Natural killer cell treated with Interleukin-12 subunit alpha and Interleukin-12 subunit beta and Interleukin-15 and Interleukin-18, amount 100 ng/mL, for 72 hours (primary cell): ENCODE measurements around the gene EPHA10. TPM values are rescaled to one million over a fixed set of nuclear protein-coding genes. Genes with fewer than 3 reads are reported as not detected.
"Not testable (repeated sequence)": the region's sequence is repeated elsewhere in the genome, so short reads cannot be mapped to it uniquely, and the experiment has no call there.

Experiments used
- ATAC-seq, 2 donors: fragments of 150-1000 bp; cut with Tn5 transposase in 1 of 2; sonication (Bioruptor Pico), chemical (Tn5 transposase) in 1 of 2; 2 replicates each; pipeline ENCODE4 v1.10.0; 2021
- DNase-seq: peaks from one replicate; pipeline ENCODE4 v3.0.0; 2022; ENCODE audit warnings: low spot score
- H3K27ac Mint-ChIP-seq, 2 donors: 1 replicate in 1 of 2; 2 replicates in 1 of 2; pipeline ENCODE4 v1.8.0; 2022; ENCODE audit warnings: mixed read lengths in 2 of 2, mild to moderate bottlenecking in 1 of 2, moderate library complexity in 1 of 2
- H3K27me3 Mint-ChIP-seq, 2 donors: 1 replicate in 1 of 2; 2 replicates in 1 of 2; pipeline ENCODE4 v1.8.0; 2022; ENCODE audit warnings: mixed read lengths in 2 of 2
- H3K36me3 Mint-ChIP-seq: one replicate; pipeline ENCODE4 v1.8.0; 2022; ENCODE audit warnings: mixed read lengths
- H3K4me1 Mint-ChIP-seq, 2 donors: 1 replicate in 1 of 2; 2 replicates in 1 of 2; pipeline ENCODE4 v1.8.0; 2022; ENCODE audit warnings: low read depth in 2 of 2, mixed read lengths in 2 of 2, mild to moderate bottlenecking in 1 of 2
- H3K4me3 Mint-ChIP-seq: one replicate; pipeline ENCODE4 v1.8.0; 2022; ENCODE audit warnings: mixed read lengths
- H3K9me3 Mint-ChIP-seq: 2 replicates; pipeline ENCODE4 v1.8.0; 2022; ENCODE audit warnings: mixed read lengths
- total RNA-seq, 2 donors: library from RNA; stranded (reverse); gene quantifications; one replicate each; pipeline ENCODE4 v1.2.3, GENCODE V29; 2022

Gene EPHA10
- total RNA-seq, 2 donors from 2014 or later = not detected

DNA sequence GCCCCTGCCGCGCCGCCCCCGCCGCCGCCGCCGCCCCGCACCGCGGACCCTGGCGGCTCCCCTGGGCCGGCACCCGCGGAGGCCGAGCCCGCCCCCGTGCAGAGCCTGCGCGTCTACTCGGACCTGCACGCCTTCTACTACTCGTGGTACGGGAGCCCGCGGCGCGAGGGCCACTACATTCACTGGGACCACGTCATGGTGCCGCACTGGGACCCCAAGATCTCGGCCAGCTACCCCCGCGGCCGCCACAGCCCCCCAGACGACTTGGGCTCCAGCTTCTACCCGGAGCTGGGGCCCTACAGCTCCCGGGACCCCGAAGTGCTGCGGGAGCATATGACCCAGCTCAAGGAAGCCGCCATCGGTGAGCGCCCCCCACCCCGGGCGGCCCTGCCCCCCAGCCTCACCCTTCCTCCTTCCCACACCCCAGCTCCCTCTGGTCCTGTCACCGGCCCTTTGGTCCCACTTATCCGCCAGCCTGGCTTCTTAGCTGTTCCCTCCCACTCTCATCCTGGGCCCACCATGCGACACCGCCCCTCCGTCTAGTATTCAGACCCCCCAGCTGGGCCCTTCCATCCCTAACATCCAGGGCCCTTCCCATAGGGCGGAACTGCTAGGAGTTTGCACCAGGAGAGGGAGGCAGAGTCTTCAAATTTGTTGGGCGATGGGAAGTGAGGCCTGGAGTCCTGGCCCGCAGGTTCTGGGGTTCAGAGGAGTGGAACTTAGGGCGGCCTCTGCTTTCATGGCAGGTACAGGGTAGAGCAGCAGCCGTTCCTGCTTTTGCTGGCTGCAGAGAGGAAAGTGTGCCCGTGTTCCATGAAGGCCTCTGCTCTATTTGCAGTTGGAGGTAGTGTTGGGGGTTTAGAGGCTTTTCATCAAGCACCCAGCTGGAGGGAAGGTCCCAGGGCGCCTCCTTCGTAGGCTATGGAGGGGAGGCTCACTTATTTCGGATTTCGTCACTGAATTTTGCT is 29.7 kb upstream of the EPHA10 start:
- no peaks in the 10 kb centered on the region for H3K36me3 Mint-ChIP-seq
- peaks cover 10 to 18% of the 10 kb centered on the region in 2 donors for H3K27me3 Mint-ChIP-seq
- ATAC-seq = peak; percentile 48 to 60
- no peaks in the 10 kb centered on the region for H3K9me3 Mint-ChIP-seq
- no peak for DNase-seq
- H3K4me3 Mint-ChIP-seq = peak overlapping the region; percentile 81
- peaks cover 7 to 15% of the 10 kb centered on the region in 2 donors for H3K4me1 Mint-ChIP-seq
- no peak overlapping the region for H3K27ac Mint-ChIP-seq

- Mint-ChIP-seq H3K36me3 (no peaks in the 10 kb centered on the region), H3K27me3 (peaks cover 10 to 18% of the 10 kb centered on the region in 2 donors), H3K9me3 (no peaks in the 10 kb centered on the region), H3K4me3 (peak within 1 kb of the TSS; percentile 81), H3K4me1 (peaks cover 7 to 15% of the 10 kb centered on the region in 2 donors), H3K27ac (no peak within 1 kb of the TSS)
- ATAC-seq (peak; percentile 86 to 87), DNase-seq (peak; percentile 67)
Observed at GRCh38 chr1:37793773-37794371, 29.0 kb upstream of the EPHA10 start, which contains the start of gene MANEAL. Gene MANEAL (plus strand): TSS chr1:37793847. CDS start chr1:37794183, 336 bp downstream.

- H3K27ac Mint-ChIP-seq = no peak overlapping the region
- H3K9me3 Mint-ChIP-seq = no peaks in the 10 kb centered on the region
- H3K36me3 Mint-ChIP-seq = no peaks in the 10 kb centered on the region
- no peak for ATAC-seq
- peaks cover 7 to 15% of the 10 kb centered on the region in 2 donors for H3K4me1 Mint-ChIP-seq
- peak overlapping the region; percentile 3 for H3K4me3 Mint-ChIP-seq
- DNase-seq = no peak
- peaks cover 12 to 18% of the 10 kb centered on the region in 2 donors for H3K27me3 Mint-ChIP-seq
Observed at GRCh38 chr1:37792943-37793686, 28.2 kb upstream of the EPHA10 start.

GRCh38 chr1:37782491-37782890 is 17.6 kb upstream of the EPHA10 start:
- Mint-ChIP-seq H3K27ac (no peak overlapping the region), H3K36me3 (no peaks in the 10 kb centered on the region), H3K4me3 (no peak overlapping the region), H3K27me3 (peaks cover 16 to 25% of the 10 kb centered on the region in 2 donors), H3K4me1 (no peaks in the 10 kb centered on the region), H3K9me3 (no peaks in the 10 kb centered on the region)
- ATAC-seq (no peak), DNase-seq (no peak)

DNA sequence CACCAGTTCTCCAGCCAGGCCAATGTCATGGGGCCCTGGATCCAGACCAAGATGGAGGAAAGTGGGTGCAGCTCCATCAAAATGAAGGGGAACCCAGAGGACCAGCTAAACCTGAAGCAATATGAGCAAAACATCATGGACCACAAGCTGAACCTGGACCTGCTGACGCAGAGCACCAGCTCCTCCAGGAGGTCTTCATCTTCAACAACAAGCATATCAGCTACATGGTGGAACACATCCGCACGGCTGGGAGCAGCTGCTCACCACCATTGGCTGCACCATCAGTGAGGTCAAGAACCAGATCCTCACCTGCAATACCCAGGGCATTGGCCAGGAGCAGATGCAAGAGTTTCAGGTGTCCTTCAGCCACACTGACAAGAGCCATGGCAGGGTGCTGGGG is 13.7 kb upstream of the EPHA10 start:
- no peaks in the 10 kb centered on the region for H3K36me3 Mint-ChIP-seq
- peaks cover 11 to 21% of the 10 kb centered on the region in 2 donors for H3K27me3 Mint-ChIP-seq
- no peaks in the 10 kb centered on the region for H3K4me1 Mint-ChIP-seq
- ATAC-seq (no peak), DNase-seq (no peak)
- H3K27ac Mint-ChIP-seq = no peak overlapping the region
- H3K4me3 Mint-ChIP-seq = no peak overlapping the region
- no peaks in the 10 kb centered on the region for H3K9me3 Mint-ChIP-seq

DNA sequence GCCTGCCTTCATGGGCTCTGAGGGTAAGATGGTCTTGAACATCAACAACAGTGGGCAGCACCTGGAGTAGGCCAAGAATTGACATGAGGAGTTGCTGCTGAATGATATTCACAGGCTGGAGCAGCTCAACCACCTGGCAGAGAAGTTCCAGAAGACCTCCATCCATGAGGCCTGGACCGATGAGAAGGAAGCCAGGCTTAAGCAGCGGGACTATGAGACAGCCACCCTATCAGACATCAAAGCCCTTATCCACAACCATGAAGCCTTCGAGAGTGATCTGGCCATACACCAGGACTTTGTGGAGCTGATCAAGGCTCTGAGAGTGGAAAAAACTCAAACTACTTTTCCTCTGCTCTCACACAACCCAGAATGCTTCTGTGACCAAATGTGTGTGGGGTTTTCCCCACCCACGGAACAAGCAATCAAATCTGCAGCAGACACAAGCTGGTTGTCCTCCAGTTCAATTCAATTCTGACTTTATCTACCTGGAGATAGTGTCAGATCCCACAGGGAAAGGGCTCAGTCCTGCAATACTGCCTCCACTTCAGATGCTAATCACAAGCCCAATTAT is 12.1 kb upstream of the EPHA10 start:
- ATAC-seq (peak in 1 of 2 donors; percentile 36), DNase-seq (no peak)
- peaks cover 13 to 29% of the 10 kb centered on the region in 2 donors for H3K27me3 Mint-ChIP-seq
- no peak overlapping the region for H3K27ac Mint-ChIP-seq
- H3K9me3 Mint-ChIP-seq = no peaks in the 10 kb centered on the region
- no peaks in the 10 kb centered on the region for H3K4me1 Mint-ChIP-seq
- no peaks in the 10 kb centered on the region for H3K36me3 Mint-ChIP-seq
- H3K4me3 Mint-ChIP-seq = no peak overlapping the region

DNA sequence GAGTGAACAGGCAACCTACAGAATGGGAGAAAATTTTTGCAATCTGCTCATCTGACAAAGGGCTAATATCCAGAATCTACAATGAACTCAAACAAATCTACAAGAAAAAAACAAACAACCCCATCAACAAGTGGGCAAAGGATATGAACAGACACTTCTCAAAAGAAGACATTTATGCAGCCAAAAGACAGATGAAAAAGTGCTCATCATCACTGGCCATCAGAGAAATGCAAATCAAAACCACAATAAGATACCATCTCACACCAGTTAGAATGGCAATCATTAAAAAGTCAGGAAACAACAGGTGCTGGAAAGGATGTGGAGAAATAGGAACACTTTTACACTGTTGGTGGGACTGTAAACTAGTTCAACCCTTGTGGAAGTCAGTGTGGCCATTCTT is 6.5 kb upstream of the EPHA10 start:
- not testable (repeated sequence) for H3K9me3 Mint-ChIP-seq, H3K36me3 Mint-ChIP-seq, ATAC-seq, DNase-seq, H3K4me1 Mint-ChIP-seq, H3K4me3 Mint-ChIP-seq, H3K27ac Mint-ChIP-seq
- peaks cover 30 to 58% of the 10 kb centered on the region in 2 donors for H3K27me3 Mint-ChIP-seq

GRCh38 chr1:37767488-37767887 is 2.6 kb upstream of the EPHA10 start:
- H3K4me1 Mint-ChIP-seq = peaks cover 0 to 11% of the 10 kb centered on the region in 2 donors
- H3K27ac Mint-ChIP-seq = no peak overlapping the region
- H3K36me3 Mint-ChIP-seq = no peaks in the 10 kb centered on the region
- peaks cover 54 to 78% of the 10 kb centered on the region in 2 donors for H3K27me3 Mint-ChIP-seq
- H3K4me3 Mint-ChIP-seq = no peak overlapping the region
- ATAC-seq (no peak), DNase-seq (no peak)
- H3K9me3 Mint-ChIP-seq = peaks cover 4% of the 10 kb centered on the region

GRCh38 chr1:37765916-37766664 is 1.2 kb upstream of the EPHA10 start:
- DNase-seq = no peak
- peaks cover 0 to 11% of the 10 kb centered on the region in 2 donors for H3K4me1 Mint-ChIP-seq

GRCh38 chr1:37764414-37764825 is 500 bp downstream of the EPHA10 start:
- DNase-seq = no peak
- ATAC-seq = no peak
- Mint-ChIP-seq H3K27ac (no peak overlapping the region), H3K27me3 (peaks cover 49 to 65% of the 10 kb centered on the region in 2 donors), H3K4me3 (no peak overlapping the region), H3K4me1 (peaks cover 0 to 11% of the 10 kb centered on the region in 2 donors), H3K36me3 (no peaks in the 10 kb centered on the region), H3K9me3 (peaks cover 4% of the 10 kb centered on the region)

More at GRCh38 chr1:37765916-37766664, 1.2 kb upstream of the EPHA10 start:
- Mint-ChIP-seq H3K4me3 (no peak overlapping the region), H3K27ac (no peak overlapping the region), H3K36me3 (no peaks in the 10 kb centered on the region), H3K27me3 (peaks cover 58 to 80% of the 10 kb centered on the region in 2 donors), H3K9me3 (peaks cover 4% of the 10 kb centered on the region)
- ATAC-seq = peak in 1 of 2 donors; percentile 24

DNA sequence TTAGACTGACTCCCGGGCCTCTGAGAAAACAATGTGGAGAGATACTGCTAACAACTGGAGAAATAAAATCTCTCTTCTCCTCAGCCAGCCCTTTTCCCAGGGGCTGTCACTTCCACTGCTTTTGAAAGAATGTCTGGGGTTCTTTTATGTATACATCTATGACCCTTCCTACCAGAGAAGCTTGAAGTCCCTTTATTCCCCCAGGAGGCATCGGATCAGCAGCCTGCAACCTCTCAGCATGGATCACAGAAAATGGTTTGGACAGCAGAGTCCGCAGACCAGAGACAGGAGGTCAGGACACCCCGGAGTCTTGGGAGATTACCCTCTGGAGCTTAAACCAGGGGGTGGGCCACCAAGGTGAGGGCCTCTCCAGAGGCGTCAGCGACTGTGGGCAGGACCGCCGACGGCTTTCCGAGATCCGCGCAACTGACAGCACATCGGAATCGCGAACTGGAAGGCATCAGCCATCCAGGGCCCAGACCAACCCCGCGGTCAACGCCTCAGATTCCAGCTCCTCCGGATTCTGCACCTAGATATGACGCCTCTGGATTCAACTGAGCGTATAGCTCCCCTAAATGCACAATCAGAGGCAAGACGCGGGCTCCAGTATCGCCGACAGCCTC is 1.0 kb downstream of the EPHA10 start:
- Mint-ChIP-seq H3K27me3 (peaks cover 44 to 60% of the 10 kb centered on the region in 2 donors), H3K36me3 (no peaks in the 10 kb centered on the region), H3K4me1 (peaks cover 0 to 11% of the 10 kb centered on the region in 2 donors), H3K4me3 (no peak overlapping the region), H3K27ac (no peak overlapping the region), H3K9me3 (peaks cover 4% of the 10 kb centered on the region)
- ATAC-seq = no peak
- DNase-seq = no peak

DNA sequence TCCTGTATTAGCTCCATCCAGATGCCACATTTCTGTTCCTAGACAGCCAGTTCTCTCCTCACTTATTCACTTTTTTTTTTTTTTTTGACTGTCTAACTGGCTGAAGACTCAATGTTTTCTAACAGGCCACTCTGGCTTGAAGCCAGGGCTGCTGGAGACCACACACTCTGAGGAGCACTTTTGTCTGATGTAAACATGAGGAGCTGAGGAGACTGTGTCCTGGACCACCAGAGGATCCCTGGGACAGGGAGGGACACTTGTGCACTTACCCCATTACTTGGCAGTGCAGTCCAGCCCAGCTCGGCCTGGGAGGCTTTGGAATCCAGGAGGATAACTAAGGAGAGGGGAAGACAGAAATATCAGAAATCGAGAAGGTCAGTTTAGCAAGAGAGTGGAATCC is 2.4 kb downstream of the EPHA10 start:
- H3K27ac Mint-ChIP-seq = no peak overlapping the region
- peaks cover 4% of the 10 kb centered on the region for H3K9me3 Mint-ChIP-seq
- ATAC-seq (no peak), DNase-seq (no peak)
- no peak overlapping the region for H3K4me3 Mint-ChIP-seq
- peaks cover 0 to 9% of the 10 kb centered on the region in 2 donors for H3K4me1 Mint-ChIP-seq
- no peaks in the 10 kb centered on the region for H3K36me3 Mint-ChIP-seq
- H3K27me3 Mint-ChIP-seq = peaks cover 36 to 47% of the 10 kb centered on the region in 2 donors
